Osteocyte (in vitro differentiated cells): ENCODE results near the gene CXCL1. TPM values are rescaled to one million over a fixed set of nuclear protein-coding genes. Genes with fewer than 3 reads are reported as not detected.

ENCODE experiments used
- DNase-seq: peaks from one replicate; pipeline ENCODE4 v3.0.0; 2021; ENCODE audit warnings: mixed read lengths; ENCODE audit not compliant: unreplicated experiment; ENCODE audit errors: extremely low spot score
- H3K27ac Mint-ChIP-seq: one replicate; pipeline ENCODE4 v1.8.0; 2021; ENCODE audit warnings: mild to moderate bottlenecking, mixed read lengths; ENCODE audit not compliant: unreplicated experiment
- H3K27me3 Mint-ChIP-seq: one replicate; pipeline ENCODE4 v1.8.0; 2021; ENCODE audit warnings: mixed read lengths; ENCODE audit not compliant: unreplicated experiment
- H3K36me3 Mint-ChIP-seq: one replicate; pipeline ENCODE4 v1.8.0; 2021; ENCODE audit warnings: mixed read lengths; ENCODE audit not compliant: unreplicated experiment
- H3K4me1 Mint-ChIP-seq: one replicate; pipeline ENCODE4 v1.8.0; 2021; ENCODE audit warnings: mixed read lengths; ENCODE audit not compliant: unreplicated experiment
- H3K4me3 Mint-ChIP-seq: one replicate; pipeline ENCODE4 v1.8.0; 2021; ENCODE audit warnings: mild to moderate bottlenecking, moderate library complexity, mixed read lengths; ENCODE audit not compliant: unreplicated experiment
- H3K9me3 Mint-ChIP-seq: one replicate; pipeline ENCODE4 v1.8.0; 2021; ENCODE audit warnings: mixed read lengths; ENCODE audit not compliant: unreplicated experiment
- CTCF ChIP-seq: fragments of 200-600 bp; sonication (generic); IDR thresholded peaks from 2 replicates; pipeline ENCODE4 v1.5.0; 2021; ENCODE audit warnings: antibody characterized with exemption, mild to moderate bottlenecking, moderate library complexity
- total RNA-seq: library from RNA; stranded (reverse); gene quantifications from 2 replicates; pipeline ENCODE4 v1.2.1, GENCODE V29; 2021

The CXCL1 gene
- total RNA-seq, 1 donor from 2014 or later = 132 TPM

GRCh38 chr4:73844806-73845205 lies 24.4 kb upstream of the CXCL1 start:
- H3K27me3 Mint-ChIP-seq = peaks cover 6% of the 10 kb centered on the region
- no peak for TF ChIP-seq CTCF
- peaks cover 16% of the 10 kb centered on the region for H3K4me1 Mint-ChIP-seq
- H3K9me3 Mint-ChIP-seq = peaks cover 4% of the 10 kb centered on the region
- DNase-seq = no peak
- H3K36me3 Mint-ChIP-seq = peaks cover 10% of the 10 kb centered on the region
- no peak overlapping the region for H3K27ac Mint-ChIP-seq
- no peak overlapping the region for H3K4me3 Mint-ChIP-seq

- H3K9me3 Mint-ChIP-seq = no peaks in the 10 kb centered on the region
- TF ChIP-seq CTCF = no peak
- peaks cover 4% of the 10 kb centered on the region for H3K36me3 Mint-ChIP-seq
- H3K4me3 Mint-ChIP-seq = no peak overlapping the region
- peaks cover 6% of the 10 kb centered on the region for H3K27me3 Mint-ChIP-seq
- H3K27ac Mint-ChIP-seq = no peak overlapping the region
- no peak for DNase-seq
- peaks cover 18% of the 10 kb centered on the region for H3K4me1 Mint-ChIP-seq
These were observed 21.5 kb upstream of the CXCL1 start for GRCh38 chr4:73847526-73848182.

- no peaks in the 10 kb centered on the region for H3K36me3 Mint-ChIP-seq
- H3K4me1 Mint-ChIP-seq = peaks cover 21% of the 10 kb centered on the region
- H3K27me3 Mint-ChIP-seq = peaks cover 6% of the 10 kb centered on the region
- H3K4me3 Mint-ChIP-seq = no peak overlapping the region
- H3K9me3 Mint-ChIP-seq = no peaks in the 10 kb centered on the region
- TF ChIP-seq CTCF = no peak
- no peak for DNase-seq
- no peak overlapping the region for H3K27ac Mint-ChIP-seq
These were observed 20.9 kb upstream of the CXCL1 start for GRCh38 chr4:73848183-73848777.

GRCh38 chr4:73850261-73850970 lies 18.8 kb upstream of the CXCL1 start:
- Mint-ChIP-seq H3K4me1 (peaks cover 27% of the 10 kb centered on the region), H3K27me3 (no peaks in the 10 kb centered on the region), H3K9me3 (no peaks in the 10 kb centered on the region), H3K36me3 (no peaks in the 10 kb centered on the region), H3K27ac (no peak overlapping the region), H3K4me3 (no peak overlapping the region)
- no peak for TF ChIP-seq CTCF
- DNase-seq = no peak

- DNase-seq = no peak
- no peak overlapping the region for H3K4me3 Mint-ChIP-seq
- H3K27ac Mint-ChIP-seq = no peak overlapping the region
- no peaks in the 10 kb centered on the region for H3K9me3 Mint-ChIP-seq
- no peak for TF ChIP-seq CTCF
- no peaks in the 10 kb centered on the region for H3K36me3 Mint-ChIP-seq
- H3K27me3 Mint-ChIP-seq = no peaks in the 10 kb centered on the region
- H3K4me1 Mint-ChIP-seq = peaks cover 36% of the 10 kb centered on the region
These were observed 17.9 kb upstream of the CXCL1 start for GRCh38 chr4:73851293-73851692.
